Stimulated activated CD4-positive, alpha-beta T cell treated with anti-CD3 and anti-CD28 coated beads, TNF-alpha, amount 100 ng/mL, for 24 hours (primary cell): ENCODE results near the gene IGSF8.

Experiments used
- DNase-seq, 3 experiments: peaks; one replicate each; pipeline ENCODE4 v3.0.0-alpha.2; 2020; ENCODE audit warnings: low read depth in 3 of 3

The IGSF8 gene

GRCh38 chr1:160097911-160098851 lies at the start of gene IGSF8:
Gene IGSF8, minus strand, starts transcription at chr1:160098619. Its CDS starts 147 bp downstream, at chr1:160098472.
- peak; percentile 80 to 91 (median 85) for DNase-seq

- DNase-seq, result no peak
These were observed 49.7 kb upstream of the IGSF8 start for GRCh38 chr1:160148121-160148520.

- DNase-seq, result no peak
These were observed 47.7 kb upstream of the IGSF8 start for GRCh38 chr1:160146107-160146506.

- no peak for DNase-seq
These were observed 46.5 kb upstream of the IGSF8 start for GRCh38 chr1:160144921-160145320.

- DNase-seq, result no peak
These were observed 45.3 kb upstream of the IGSF8 start for GRCh38 chr1:160143695-160144094.

GRCh38 chr1:160139840-160140239 lies 41.4 kb upstream of the IGSF8 start:
- no peak for DNase-seq

- no peak for DNase-seq
These were observed 38.9 kb upstream of the IGSF8 start for GRCh38 chr1:160137216-160137862.

- DNase-seq, result no peak
These were observed 38.4 kb upstream of the IGSF8 start for GRCh38 chr1:160136926-160137200.

- no peak for DNase-seq
These were observed 37.9 kb upstream of the IGSF8 start for GRCh38 chr1:160136121-160136925.

GRCh38 chr1:160134791-160135572 lies 36.6 kb upstream of the IGSF8 start:
- no peak for DNase-seq

- DNase-seq, result no peak
These were observed 35.8 kb upstream of the IGSF8 start for GRCh38 chr1:160133990-160134770.

GRCh38 chr1:160131803-160132565 lies 33.6 kb upstream of the IGSF8 start:
- DNase-seq, result no peak

GRCh38 chr1:160130939-160131338 lies 32.5 kb upstream of the IGSF8 start:
- DNase-seq, result no peak

- no peak for DNase-seq
These were observed 32.1 kb upstream of the IGSF8 start for GRCh38 chr1:160130486-160130885.

- no peak for DNase-seq
These were observed 31.5 kb upstream of the IGSF8 start for GRCh38 chr1:160129966-160130365.

GRCh38 chr1:160129558-160129957 lies 31.1 kb upstream of the IGSF8 start:
- DNase-seq, result no peak

GRCh38 chr1:160129046-160129445 lies 30.6 kb upstream of the IGSF8 start:
- no peak for DNase-seq

- DNase-seq, result no peak
These were observed 30.2 kb upstream of the IGSF8 start for GRCh38 chr1:160128636-160129035.

- no peak for DNase-seq
These were observed 29.6 kb upstream of the IGSF8 start for GRCh38 chr1:160127865-160128523.

- DNase-seq, result no peak
These were observed 29.0 kb upstream of the IGSF8 start for GRCh38 chr1:160127381-160127780.
